ENCODE results near the gene SSR4. TPM values are rescaled to one million over a fixed set of nuclear protein-coding genes. Genes with fewer than 3 reads are reported as not detected.

Gene SSR4
- total RNA-seq, 1 experiment from 2014 or later = 203 TPM

GRCh38 chrX:153803211-153804099, 9.0 kb downstream of the SSR4 start (continued):
- TF ChIP-seq ATF6 (CRISPR knock-in tag; IDR thresholded peaks at IDR 0.05) (no peak), ATF2 (CRISPR knock-in tag; IDR thresholded peaks at IDR 0.05; ENCODE audit: borderline replicate concordance, low read depth) (no peak), TEAD4 (CRISPR knock-in tag; IDR thresholded peaks at IDR 0.05) (no peak)

GRCh38 chrX:153804100-153804595, 9.7 kb downstream of the SSR4 start:
- Mint-ChIP-seq H3K9me3 (no peaks in the 10 kb centered on the region), H3K4me1 (peaks cover 2% of the 10 kb centered on the region; the same call in 1 of the 2 replicates), H3K4me3 (no peak overlapping the region), H3K27ac (no peak overlapping the region), H3K36me3 (peaks cover 7% of the 10 kb centered on the region), H3K27me3 (ENCODE audit: low read depth) (no peaks in the 10 kb centered on the region)
- POLR2A ChIA-PET = interaction anchor here (1.1 kb wide), 1 partner anchor 10 kb away, joined by 4 read pairs; the partner anchor contains the start of genes IDH3G and SSR4
- CTCF ChIA-PET = interaction anchor here (0.6 to 1.4 kb wide), 3 partner anchors 17 to 195 kb away, joined by 3 to 4 read pairs (median 4); no protein-coding TSS in a partner anchor
- TF ChIP-seq NFYB (CRISPR knock-in tag; conservative IDR thresholded peaks at IDR 0.05; ENCODE audit: low read depth) (no peak), TP53 (CRISPR knock-in tag; IDR thresholded peaks at IDR 0.05) (no peak), MLX (CRISPR knock-in tag; IDR thresholded peaks at IDR 0.05) (no peak), GRHL2 (CRISPR knock-in tag; IDR thresholded peaks at IDR 0.05; ENCODE audit: insufficient replicate concordance, severe bottlenecking) (no peak), FOXK1 (CRISPR knock-in tag; IDR thresholded peaks at IDR 0.05) (no peak), KAT7 (CRISPR knock-in tag; IDR thresholded peaks at IDR 0.05; ENCODE audit: borderline replicate concordance) (no peak), NFE2L1 (CRISPR knock-in tag; IDR thresholded peaks at IDR 0.05) (no peak), AR (CRISPR knock-in tag; IDR thresholded peaks at IDR 0.05) (no peak), NR1H2 (CRISPR knock-in tag; IDR thresholded peaks at IDR 0.05) (no peak), ZNF232 (CRISPR knock-in tag; IDR thresholded peaks at IDR 0.05) (no peak)
- DNase-seq (ENCODE audit: low spot score) = no peak
- no peak for ATAC-seq

- Mint-ChIP-seq H3K4me3 (no peak overlapping the region), H3K9me3 (no peaks in the 10 kb centered on the region), H3K27me3 (ENCODE audit: low read depth) (no peaks in the 10 kb centered on the region), H3K27ac (no peak overlapping the region), H3K4me1 (peaks cover 4% of the 10 kb centered on the region), H3K36me3 (peaks cover 7% of the 10 kb centered on the region)
- ATAC-seq (no peak), DNase-seq (ENCODE audit: low spot score) (no peak)
- ChIA-PET POLR2A (no interaction called here), CTCF (interaction anchor here (1.0 to 1.4 kb wide), 2 partner anchors 17 to 143 kb away, joined by 3 to 4 read pairs; no protein-coding TSS in a partner anchor)
- no peak for TF ChIP-seq ZNF219 (CRISPR knock-in tag; IDR thresholded peaks at IDR 0.05; ENCODE audit: borderline replicate concordance)
- no peak for TF ChIP-seq CTCF (IDR thresholded peaks at IDR 0.05)
- no peak for TF ChIP-seq ZNF121 (CRISPR knock-in tag; IDR thresholded peaks at IDR 0.05)
- no peak for TF ChIP-seq HMGA2 (CRISPR knock-in tag; IDR thresholded peaks at IDR 0.05)
- TF ChIP-seq ZNF263 (CRISPR knock-in tag; IDR thresholded peaks at IDR 0.05; ENCODE audit: low read depth) = no peak
- no peak for TF ChIP-seq GRHL2 (CRISPR knock-in tag; IDR thresholded peaks at IDR 0.05; ENCODE audit: insufficient replicate concordance, severe bottlenecking)
- no peak for TF ChIP-seq E2F1 (CRISPR knock-in tag; IDR thresholded peaks at IDR 0.05)
- TF ChIP-seq CREB1 (CRISPR knock-in tag; IDR thresholded peaks at IDR 0.05) = no peak
- TF ChIP-seq OVOL2 (CRISPR knock-in tag; IDR thresholded peaks at IDR 0.05; ENCODE audit: borderline replicate concordance) = no peak
- TF ChIP-seq IRF1 (CRISPR knock-in tag; IDR thresholded peaks at IDR 0.05) = no peak
These were observed 10.2 kb downstream of the SSR4 start for GRCh38 chrX:153804621-153805020.

All from WTC11 (cell line).